ENCODE results near the gene CCDC174.

CCDC174 gene

DNA sequence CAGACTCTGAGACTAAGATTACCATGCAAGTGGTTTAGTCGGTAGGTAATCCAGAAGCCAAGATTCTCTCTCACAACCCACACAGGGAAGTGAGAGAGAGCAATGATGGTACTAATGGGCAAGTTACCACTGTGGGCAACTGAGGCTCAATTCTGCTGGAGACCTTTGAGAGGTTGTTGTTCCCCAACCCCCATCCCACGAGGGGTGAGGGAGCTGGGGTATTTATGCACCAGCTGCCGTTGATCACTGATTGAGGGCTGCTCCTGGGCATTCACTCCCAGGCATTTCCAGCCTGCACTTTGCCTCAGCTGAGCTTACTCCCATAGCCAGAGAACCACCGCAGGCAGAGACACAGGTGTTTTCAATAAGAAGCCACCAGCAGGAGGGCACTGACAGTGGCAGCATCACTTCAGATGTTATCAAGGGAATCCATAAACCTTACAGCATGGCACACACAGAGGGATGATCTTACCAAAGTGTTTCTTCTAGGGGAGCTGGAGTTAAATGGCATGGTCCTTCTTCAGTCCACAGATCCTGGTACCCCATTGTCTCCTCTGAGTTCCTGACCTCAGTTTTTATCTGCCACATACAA, 15.0 kb upstream of the CCDC174 start:
- TF ChIP-seq CTCF (IDR thresholded peaks at IDR 0.05; ENCODE audit: low read depth, low read length, missing control alignments) = no peak
- H3K4me3 ChIP-seq (ENCODE audit: low read depth, low read length) = no peak overlapping the region
- no peak for DNase-seq (ENCODE audit: low read depth)
- in situ Hi-C loops (cut with HindIII; ENCODE audit: low sequenced_read_pairs) = no loop called here

- H3K4me3 ChIP-seq (ENCODE audit: low read depth, low read length) = no peak overlapping the region
- TF ChIP-seq CTCF (IDR thresholded peaks at IDR 0.05; ENCODE audit: low read depth, low read length, missing control alignments) = no peak
- in situ Hi-C loops (cut with HindIII; ENCODE audit: low sequenced_read_pairs) = no loop called here
- DNase-seq (ENCODE audit: low read depth) = no peak
Measured at GRCh38 chr3:14640157-14640562, 11.4 kb upstream of the CCDC174 start.

GRCh38 chr3:14640734-14641133, 10.8 kb upstream of the CCDC174 start:
- in situ Hi-C loops (cut with HindIII; ENCODE audit: low sequenced_read_pairs) = no loop called here
- TF ChIP-seq CTCF (IDR thresholded peaks at IDR 0.05; ENCODE audit: low read depth, low read length, missing control alignments) = no peak
- H3K4me3 ChIP-seq (ENCODE audit: low read depth, low read length) = no peak overlapping the region
- DNase-seq (ENCODE audit: low read depth) = no peak

DNA sequence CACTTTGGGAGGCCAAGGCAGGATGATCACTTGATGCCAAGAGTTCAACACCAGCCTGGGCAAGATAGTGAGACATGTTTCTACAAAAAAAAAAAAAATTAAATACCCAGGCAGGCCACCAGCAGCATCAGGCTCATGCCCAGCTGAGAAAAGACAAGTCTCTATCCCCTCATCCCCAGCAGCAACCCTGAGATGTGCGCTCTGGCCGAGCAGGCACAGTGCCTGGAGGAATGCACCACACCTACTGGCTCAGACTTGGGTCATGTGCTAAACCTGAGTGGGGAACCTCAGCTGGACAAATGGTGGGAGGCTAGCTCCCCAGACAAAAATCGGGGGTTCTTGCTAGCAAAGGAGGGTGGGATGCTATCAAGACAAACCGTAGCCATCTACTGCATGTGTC, 10.2 kb upstream of the CCDC174 start:
- no peak for TF ChIP-seq CTCF (IDR thresholded peaks at IDR 0.05; ENCODE audit: low read depth, low read length, missing control alignments)
- no peak overlapping the region for H3K4me3 ChIP-seq (ENCODE audit: low read depth, low read length)
- no peak for DNase-seq (ENCODE audit: low read depth)
- in situ Hi-C loops (cut with HindIII; ENCODE audit: low sequenced_read_pairs) = no loop called here

DNA sequence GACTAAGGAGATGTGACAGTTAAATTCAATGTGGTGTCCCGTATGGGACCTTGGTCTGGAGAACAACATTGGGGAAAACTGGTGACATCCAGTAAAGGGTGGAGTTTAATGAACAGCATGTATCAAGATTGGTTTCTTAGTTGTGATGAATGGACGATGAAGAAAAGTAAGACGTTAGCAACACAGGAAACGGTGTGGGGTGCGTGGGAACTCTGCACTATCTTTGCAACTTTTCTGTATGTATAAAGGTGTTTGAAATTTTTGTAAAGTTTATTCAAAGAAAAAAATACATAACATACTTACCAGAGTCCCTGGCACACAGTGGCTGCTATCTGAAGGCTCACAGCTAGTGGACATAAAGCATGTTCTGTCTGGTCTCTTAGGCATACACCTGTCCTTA, 6.1 kb upstream of the CCDC174 start:
- in situ Hi-C loops (cut with HindIII; ENCODE audit: low sequenced_read_pairs) = no loop called here
- DNase-seq (ENCODE audit: low read depth) = no peak
- TF ChIP-seq CTCF (IDR thresholded peaks at IDR 0.05; ENCODE audit: low read depth, low read length, missing control alignments) = no peak

GRCh38 chr3:14646131-14646573, 5.4 kb upstream of the CCDC174 start:
- H3K4me3 ChIP-seq (ENCODE audit: low read depth, low read length) = no peak overlapping the region
- TF ChIP-seq CTCF (IDR thresholded peaks at IDR 0.05; ENCODE audit: low read depth, low read length, missing control alignments) = no peak
- in situ Hi-C loops (cut with HindIII; ENCODE audit: low sequenced_read_pairs) = no loop called here
- DNase-seq (ENCODE audit: low read depth) = no peak

More for the DNA sequence above, 6.1 kb upstream of the CCDC174 start:
- H3K4me3 ChIP-seq (ENCODE audit: low read depth, low read length) = no peak overlapping the region

All from astrocyte of the cerebellum (primary cell).